GM21529 (cell line): Measurements from ENCODE around the gene SERPINA9.
A peak's percentile ranks its signal among the peaks of the same experiment; 100 is the strongest.
"Not testable (repeated sequence)": the region's sequence is repeated elsewhere in the genome, so short reads cannot be mapped to it uniquely, and the experiment has no call there.

Experiments
- ATAC-seq: cut with Tn5 transposase; IDR thresholded peaks from one replicate; pipeline ENCODE4 v1.9.1; 2021; ENCODE audit not compliant: unreplicated experiment

Gene SERPINA9

DNA sequence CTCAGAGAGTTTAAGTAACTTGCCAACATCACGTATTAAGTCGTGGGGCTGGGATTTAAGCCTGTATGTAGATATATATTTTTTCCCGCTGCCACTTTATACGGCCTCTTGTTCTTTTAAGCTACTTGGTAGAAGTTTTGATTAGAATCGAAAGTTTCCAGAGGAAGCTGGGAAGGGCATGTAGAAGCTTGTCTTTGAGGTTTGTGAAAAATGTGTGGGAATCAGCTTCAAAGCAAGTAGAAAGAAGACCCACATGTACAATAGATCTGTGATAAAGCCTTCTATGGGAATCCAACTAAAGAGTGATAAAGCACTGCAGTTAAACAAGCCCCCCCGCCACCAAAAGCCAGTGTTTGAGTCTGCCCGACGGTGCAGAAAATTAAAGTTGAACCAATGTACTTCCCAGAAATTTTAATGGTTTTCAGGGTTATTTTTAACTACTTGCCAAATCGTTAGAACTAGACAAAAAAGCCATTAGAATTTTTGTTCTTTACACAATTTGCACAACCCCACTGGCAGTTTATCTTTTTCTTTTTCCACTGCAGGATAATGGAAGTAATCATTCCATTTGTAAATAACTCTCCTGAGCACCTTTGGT lies 48.9 kb downstream of the SERPINA9 start:
- ATAC-seq: no peak

DNA sequence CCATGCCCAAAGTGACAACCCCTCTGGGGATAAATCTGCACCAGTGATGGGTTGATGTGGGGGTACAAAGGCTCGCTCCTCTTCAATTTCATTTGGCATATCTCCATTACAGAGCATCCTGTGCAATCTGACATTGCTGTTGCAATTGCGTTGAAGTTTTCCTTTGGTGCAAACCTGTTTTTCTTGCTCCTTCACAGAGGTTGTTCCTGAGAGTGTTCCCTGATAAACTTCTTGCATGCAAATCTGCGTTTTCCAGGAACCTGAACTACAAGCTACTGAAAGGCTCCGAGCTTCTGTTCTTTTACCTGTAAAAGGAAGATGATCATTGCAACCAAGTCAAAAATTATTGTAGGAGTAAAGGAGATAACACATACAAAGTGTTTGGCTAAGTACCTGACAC lies 49.5 kb downstream of the SERPINA9 start:
- ATAC-seq: no peak

DNA sequence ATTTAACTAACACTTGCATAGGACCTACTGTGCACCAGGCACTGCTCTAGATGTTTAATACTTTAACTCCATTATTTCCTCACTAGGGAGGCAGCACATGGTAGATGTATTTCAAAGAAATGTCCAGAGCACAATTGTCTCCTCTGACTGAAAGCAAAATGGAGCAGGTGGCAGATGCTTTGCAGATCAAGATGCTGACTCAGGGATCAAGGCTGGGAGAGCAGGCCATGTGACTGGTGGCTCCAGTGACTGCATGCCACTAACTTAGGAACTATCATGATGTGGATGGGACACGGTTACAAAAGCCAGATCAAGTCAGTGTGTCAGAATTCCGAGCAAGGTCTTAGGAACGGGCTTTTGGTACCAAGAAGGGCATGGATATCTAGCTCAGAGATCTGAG lies 51.6 kb downstream of the SERPINA9 start:
- ATAC-seq: no peak

DNA sequence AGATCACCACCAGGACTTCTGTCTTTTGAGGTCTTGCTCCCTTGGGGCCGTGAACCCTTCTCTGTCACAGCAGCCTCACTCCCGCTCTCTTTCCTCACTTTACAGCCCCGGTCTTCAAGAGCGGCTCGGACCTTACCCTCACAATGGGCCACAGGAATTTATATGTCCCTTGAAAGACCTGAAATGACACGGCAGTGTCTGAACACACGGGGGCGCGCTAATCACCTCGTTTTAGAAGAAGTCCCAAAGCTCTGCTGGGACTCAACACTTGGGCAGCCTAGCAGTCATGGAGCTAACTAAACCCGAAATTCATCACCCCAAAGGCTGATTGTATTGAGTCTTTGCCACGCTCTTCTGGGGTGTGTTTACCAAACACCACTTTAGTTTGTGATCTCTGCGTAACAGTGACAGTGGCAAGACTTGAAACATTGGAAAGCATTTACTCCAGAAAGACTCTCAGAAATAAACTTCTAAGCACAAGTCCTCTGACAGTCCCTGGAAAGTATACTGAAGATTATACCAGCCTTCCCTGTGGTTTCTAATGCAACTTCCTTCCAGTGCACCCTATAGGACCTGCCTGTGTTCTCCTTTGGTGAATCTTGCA lies 52.4 kb downstream of the SERPINA9 start:
- ATAC-seq: peak; percentile 71

DNA sequence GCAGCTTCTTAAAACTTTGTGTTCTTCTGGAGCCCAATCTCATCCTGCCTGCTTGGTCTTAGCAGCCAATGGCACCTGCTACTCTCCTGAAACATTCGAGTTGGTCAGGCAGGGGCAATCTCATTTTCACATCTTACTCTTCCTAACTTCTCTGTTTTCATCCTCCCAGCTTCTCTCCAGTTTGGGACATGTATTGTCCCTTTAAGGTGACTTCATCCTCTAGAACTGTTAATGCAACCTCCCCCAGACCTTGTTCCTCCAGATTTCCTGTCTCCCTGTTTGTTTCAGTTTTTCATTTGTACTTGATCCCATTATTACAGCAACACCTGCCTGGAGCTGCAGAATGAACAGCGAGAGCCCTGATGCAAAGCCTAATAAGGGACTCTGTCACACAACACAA lies 54.7 kb downstream of the SERPINA9 start:
- no peak for ATAC-seq

DNA sequence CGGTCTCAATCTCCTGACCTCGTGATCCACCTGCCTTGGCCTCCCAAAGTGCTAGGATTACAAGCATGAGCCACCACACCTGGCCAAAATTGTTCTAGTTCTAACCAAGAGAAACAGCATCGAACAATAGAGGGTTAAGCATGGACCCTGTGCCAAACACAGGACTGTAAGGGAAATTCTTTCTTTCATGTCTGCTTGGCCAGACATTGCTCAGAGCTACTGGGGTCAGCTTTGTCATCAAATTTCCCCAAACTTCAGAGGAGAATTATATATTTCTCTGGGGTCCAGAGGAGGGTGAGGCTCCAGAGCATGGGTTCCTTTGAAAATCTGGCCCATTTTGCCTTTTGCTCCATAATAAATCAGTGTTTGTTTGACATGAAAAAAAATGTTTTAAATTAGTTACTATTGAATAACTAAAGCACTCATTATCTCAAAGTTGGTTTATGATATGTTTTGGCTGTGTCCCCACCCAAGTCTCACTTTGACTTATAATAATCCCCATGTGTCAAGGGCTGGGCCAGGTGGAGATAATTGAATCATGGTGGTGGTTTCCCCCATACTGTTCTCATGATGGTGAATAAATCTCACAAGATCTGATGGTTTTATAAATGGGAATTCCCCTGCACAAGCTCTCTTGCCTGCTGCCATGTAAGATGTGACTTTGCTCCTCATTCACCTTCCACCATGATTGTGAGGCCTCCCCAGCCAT lies 58.3 kb downstream of the SERPINA9 start:
- ATAC-seq: not testable (repeated sequence)
